ENCODE data around the gene MFSD1.

DNA sequence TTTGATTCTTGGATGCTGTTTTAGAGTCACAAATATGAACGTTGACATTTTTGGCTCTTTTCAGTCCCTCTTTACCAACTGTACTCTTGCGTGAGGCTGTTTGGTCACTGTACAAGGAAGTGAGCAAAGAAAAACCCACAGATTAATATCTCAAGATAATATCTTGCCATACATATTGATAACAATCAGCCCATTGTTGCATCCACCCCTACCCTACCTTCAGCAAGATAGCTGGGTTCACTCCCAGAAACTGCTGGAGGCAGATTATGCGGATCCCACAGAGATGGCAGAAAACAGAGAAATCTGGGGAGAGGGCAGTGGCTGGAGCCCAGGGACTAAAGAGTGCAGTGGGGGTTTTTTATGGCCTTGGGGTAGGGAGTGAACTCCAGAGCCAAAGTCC lies 29.9 kb upstream of the MFSD1 start:
- TF ChIP-seq POLR2A (IDR thresholded peaks at IDR 0.05) (no peak), POLR2AphosphoS5 (IDR thresholded peaks at IDR 0.05) (no peak)
- TF ChIP-seq, protein P1, sequence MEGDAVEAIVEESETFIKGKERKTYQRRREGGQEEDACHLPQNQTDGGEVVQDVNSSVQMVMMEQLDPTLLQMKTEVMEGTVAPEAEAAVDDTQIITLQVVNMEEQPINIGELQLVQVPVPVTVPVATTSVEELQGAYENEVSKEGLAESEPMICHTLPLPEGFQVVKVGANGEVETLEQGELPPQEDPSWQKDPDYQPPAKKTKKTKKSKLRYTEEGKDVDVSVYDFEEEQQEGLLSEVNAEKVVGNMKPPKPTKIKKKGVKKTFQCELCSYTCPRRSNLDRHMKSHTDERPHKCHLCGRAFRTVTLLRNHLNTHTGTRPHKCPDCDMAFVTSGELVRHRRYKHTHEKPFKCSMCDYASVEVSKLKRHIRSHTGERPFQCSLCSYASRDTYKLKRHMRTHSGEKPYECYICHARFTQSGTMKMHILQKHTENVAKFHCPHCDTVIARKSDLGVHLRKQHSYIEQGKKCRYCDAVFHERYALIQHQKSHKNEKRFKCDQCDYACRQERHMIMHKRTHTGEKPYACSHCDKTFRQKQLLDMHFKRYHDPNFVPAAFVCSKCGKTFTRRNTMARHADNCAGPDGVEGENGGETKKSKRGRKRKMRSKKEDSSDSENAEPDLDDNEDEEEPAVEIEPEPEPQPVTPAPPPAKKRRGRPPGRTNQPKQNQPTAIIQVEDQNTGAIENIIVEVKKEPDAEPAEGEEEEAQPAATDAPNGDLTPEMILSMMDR (IDR thresholded peaks at IDR 0.05): no peak

Data from upper lobe of left lung (tissue), 4 donors.